H9 (cell line): ENCODE results near the gene NT5DC4. TPM values are rescaled to one million over a fixed set of nuclear protein-coding genes. Genes with fewer than 3 reads are reported as not detected.

Experiments used
- DNase-seq: peaks from one replicate; pipeline ENCODE4 v3.0.0-alpha.2; 2017
- H2AFZ ChIP-seq: one replicate; pipeline ENCODE4 v1.6.1; 2013; ENCODE audit warnings: mild to moderate bottlenecking, low read length, control low read depth, moderate library complexity
- H2AK5ac ChIP-seq: 2 replicates; pipeline ENCODE4 v1.6.1; 2013; ENCODE audit warnings: low read length, control low read depth, mixed read lengths; ENCODE audit not compliant: insufficient read length
- H2BK120ac ChIP-seq: one replicate; pipeline ENCODE4 v1.6.1; 2013; ENCODE audit warnings: low read depth, mild to moderate bottlenecking, low read length, control low read depth, inconsistent platforms; ENCODE audit not compliant: poor library complexity, severe bottlenecking
- H2BK12ac ChIP-seq: 2 replicates; pipeline ENCODE4 v1.6.1; 2013; ENCODE audit warnings: low read length, control low read depth, mixed read lengths, low read depth; ENCODE audit not compliant: insufficient read length
- H2BK15ac ChIP-seq: 2 replicates; pipeline ENCODE4 v1.6.1; 2013; ENCODE audit warnings: low read depth, low read length, control low read depth
- H2BK20ac ChIP-seq: one replicate; pipeline ENCODE4 v1.6.1; 2013; ENCODE audit warnings: low read depth, mild to moderate bottlenecking, low read length, control low read depth, inconsistent platforms; ENCODE audit not compliant: poor library complexity, severe bottlenecking
- H2BK5ac ChIP-seq: 2 replicates; pipeline ENCODE4 v1.6.1; 2013; ENCODE audit warnings: low read length, control low read depth, mixed read lengths; ENCODE audit not compliant: insufficient read length
- H3K14ac ChIP-seq: 2 replicates; pipeline ENCODE4 v1.6.1; 2013; ENCODE audit warnings: low read length, control low read depth; ENCODE audit not compliant: insufficient read depth
- H3K18ac ChIP-seq: 2 replicates; pipeline ENCODE4 v1.6.1; 2013; ENCODE audit warnings: low read depth, mild to moderate bottlenecking, mixed read lengths, low read length, control low read depth; ENCODE audit not compliant: insufficient read length
- H3K23ac ChIP-seq: 2 replicates; pipeline ENCODE4 v1.6.1; 2013; ENCODE audit warnings: low read length, control low read depth, mixed read lengths, low read depth; ENCODE audit not compliant: insufficient read length
- H3K23me2 ChIP-seq: 2 replicates; pipeline ENCODE4 v1.6.1; 2013; ENCODE audit warnings: low read depth, mild to moderate bottlenecking, mixed read lengths, low read length, control low read depth; ENCODE audit not compliant: insufficient read length, poor library complexity, severe bottlenecking
- H3K27ac ChIP-seq: 2 replicates; pipeline ENCODE4 v1.5.1; 2013; ENCODE audit warnings: low read length, control low read depth, mixed read lengths, low read depth; ENCODE audit not compliant: insufficient read length
- H3K27me3 ChIP-seq: 2 replicates; pipeline ENCODE4 v1.6.1; 2013; ENCODE audit warnings: low read length, control low read depth, inconsistent platforms; ENCODE audit not compliant: insufficient read depth
- H3K4ac ChIP-seq: 2 replicates; pipeline ENCODE4 v1.6.1; 2013; ENCODE audit warnings: low read depth, mild to moderate bottlenecking, control low read depth, inconsistent platforms, low read length, moderate library complexity
- H3K4me1 ChIP-seq: 2 replicates; pipeline ENCODE4 v1.6.1; 2013; ENCODE audit warnings: low read length, control low read depth, inconsistent platforms; ENCODE audit not compliant: insufficient read depth
- H3K4me2 ChIP-seq: 2 replicates; pipeline ENCODE4 v1.6.1; 2013; ENCODE audit warnings: low read length, control low read depth, mixed read lengths; ENCODE audit not compliant: insufficient read length, insufficient read depth
- H3K56ac ChIP-seq: 2 replicates; pipeline ENCODE4 v1.6.1; 2013; ENCODE audit warnings: low read depth, mild to moderate bottlenecking, mixed read lengths, low read length, control low read depth; ENCODE audit not compliant: insufficient read length
- H3K79me1 ChIP-seq: 2 replicates; pipeline ENCODE4 v1.6.1; 2013; ENCODE audit warnings: low read depth, mild to moderate bottlenecking, moderate library complexity, low read length, control low read depth, inconsistent platforms; ENCODE audit not compliant: insufficient read depth, poor library complexity, severe bottlenecking
- H3K79me2 ChIP-seq: 2 replicates; pipeline ENCODE4 v1.6.1; 2013; ENCODE audit warnings: low read length, control low read depth, inconsistent platforms; ENCODE audit not compliant: insufficient read depth
- H3K9ac ChIP-seq: 2 replicates; pipeline ENCODE4 v1.6.1; 2013; ENCODE audit warnings: low read length, control low read depth, mixed read lengths; ENCODE audit not compliant: insufficient read length; ENCODE audit errors: extremely low read depth
- H3K9me3 ChIP-seq: one replicate; pipeline ENCODE4 v1.6.1; 2013; ENCODE audit warnings: low read depth, low read length, inconsistent platforms; ENCODE audit not compliant: control insufficient read depth
- H3T11ph ChIP-seq: one replicate; pipeline ENCODE4 v1.6.1; 2013; ENCODE audit warnings: mild to moderate bottlenecking, low read length, control low read depth, inconsistent platforms
- H4K20me1 ChIP-seq: one replicate; pipeline ENCODE4 v1.6.1; 2013; ENCODE audit not compliant: control insufficient read depth, insufficient read length, insufficient read depth
- H4K5ac ChIP-seq: 2 replicates; pipeline ENCODE4 v1.6.1; 2013; ENCODE audit warnings: low read depth, mild to moderate bottlenecking, mixed read lengths, low read length, control low read depth; ENCODE audit not compliant: insufficient read length
- H4K8ac ChIP-seq: replicated peaks from 2 replicates; pipeline ENCODE4 v1.6.1; 2013; ENCODE audit warnings: low read length, control low read depth, mixed read lengths, low read depth; ENCODE audit not compliant: insufficient read length
- H4K91ac ChIP-seq: 2 replicates; pipeline ENCODE4 v1.6.1; 2013; ENCODE audit warnings: low read depth, mild to moderate bottlenecking, moderate library complexity, mixed read lengths, low read length, control low read depth; ENCODE audit not compliant: insufficient read length
- H3K27ac Mint-ChIP-seq, 3 experiments: 2 replicates in 2 of 3; 3 replicates in 1 of 3; pipeline ENCODE4 v1.8.0; 2020 to 2021; ENCODE audit warnings: mixed read lengths in 3 of 3, mild to moderate bottlenecking in 1 of 3, moderate library complexity in 1 of 3
- H3K27me3 Mint-ChIP-seq: 2 replicates; pipeline ENCODE4 v1.8.0; 2021; ENCODE audit warnings: low read depth, mild to moderate bottlenecking, moderate library complexity, mixed read lengths
- H3K36me3 Mint-ChIP-seq, 3 experiments: 2 replicates in 2 of 3; 3 replicates in 1 of 3; pipeline ENCODE4 v1.8.0; 2020 to 2021; ENCODE audit warnings: low read depth in 3 of 3, mixed read lengths in 3 of 3; ENCODE audit not compliant: insufficient read depth in 1 of 3
- H3K4me1 Mint-ChIP-seq, 2 experiments: 2 replicates each; pipeline ENCODE4 v1.8.0; 2020; ENCODE audit warnings: mixed read lengths in 2 of 2
- H3K4me3 Mint-ChIP-seq, 2 experiments: 2 replicates in 1 of 2; 3 replicates in 1 of 2; pipeline ENCODE4 v1.8.0; 2020 to 2021; ENCODE audit warnings: mild to moderate bottlenecking in 2 of 2, mixed read lengths in 2 of 2, moderate library complexity in 1 of 2
- H3K9me3 Mint-ChIP-seq, 2 experiments: 2 replicates in 1 of 2; 3 replicates in 1 of 2; pipeline ENCODE4 v1.8.0; 2020; ENCODE audit warnings: mild to moderate bottlenecking in 2 of 2, mixed read lengths in 2 of 2, moderate library complexity in 1 of 2
- WGBS: extraction: QIAGEN DNeasy Blood & Tissue Kit; methylation state at CpG from one replicate; pipeline ENCODE4 v1.1.7; 2013; ENCODE audit warnings: missing lambda C conversion rate, low lambda C conversion rate, mixed read lengths; ENCODE audit not compliant: insufficient read length; ENCODE audit errors: extremely low coverage; 5-methylcytosine and 5-hydroxymethylcytosine counted together
- total RNA-seq: library from RNA; stranded (reverse); gene quantifications from 2 replicates; pipeline ENCODE4 v1.2.1, GENCODE V29; 2021
- TF ChIP-seq, protein P1 (sequence below): fragments of 200-600 bp; sonication (generic); conservative IDR thresholded peaks from 3 replicates; pipeline ENCODE4 v1.8.0; 2021; ENCODE audit warnings: antibody characterized with exemption, mild to moderate bottlenecking

Gene NT5DC4
- total RNA-seq, 1 experiment from 2014 or later: not detected

DNA sequence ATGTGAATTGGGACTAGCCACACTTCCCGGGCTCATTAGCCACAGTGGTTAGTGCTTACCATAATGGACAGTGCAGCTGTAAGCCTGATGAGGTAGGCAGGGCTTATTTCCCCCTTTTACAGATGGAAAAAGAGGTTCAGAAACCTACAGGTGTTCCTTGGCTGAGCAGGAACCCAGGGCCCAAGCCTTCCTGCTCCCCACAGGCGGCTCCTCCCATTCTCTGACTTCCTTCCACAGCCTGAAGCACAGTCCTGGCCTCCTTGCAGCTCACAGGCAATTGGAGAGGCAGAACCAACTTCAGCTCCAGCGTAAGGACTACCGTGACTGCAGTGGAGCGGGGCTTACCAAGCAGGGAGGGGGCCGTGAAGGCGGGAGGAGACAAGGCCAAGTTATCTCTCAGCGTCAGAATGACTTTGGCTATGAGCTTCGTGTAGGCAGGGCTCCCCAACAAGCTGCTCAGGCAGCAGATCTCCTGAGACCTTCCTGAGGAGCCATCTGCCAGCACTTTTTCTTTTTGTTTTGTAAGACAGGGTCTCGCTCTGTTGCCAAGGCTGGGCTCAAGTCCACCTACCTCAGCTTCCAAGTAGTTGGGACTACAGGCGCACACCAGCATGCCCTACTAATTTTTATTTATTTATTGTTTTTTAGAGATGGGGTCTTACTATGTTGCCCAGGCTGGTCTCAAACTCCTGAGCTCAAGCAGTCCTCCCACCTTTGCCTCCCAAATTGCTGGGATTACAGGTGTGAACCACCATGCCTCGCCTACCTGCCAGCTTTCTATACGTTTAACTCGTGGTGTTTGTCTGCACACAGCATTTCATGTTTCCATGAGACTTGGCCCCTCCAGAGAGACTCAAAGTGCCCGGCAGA lies 34.2 kb upstream of the NT5DC4 start:
- Mint-ChIP-seq H3K9me3 (no peaks in the 10 kb centered on the region), H3K36me3 (no peaks in the 10 kb centered on the region)
- H2AFZ ChIP-seq: no peak overlapping the region

More for the DNA sequence above, 34.2 kb upstream of the NT5DC4 start:
- WGBS: no CpG with 5 or more reads among the region's 15 CpGs
- TF ChIP-seq, protein P1, sequence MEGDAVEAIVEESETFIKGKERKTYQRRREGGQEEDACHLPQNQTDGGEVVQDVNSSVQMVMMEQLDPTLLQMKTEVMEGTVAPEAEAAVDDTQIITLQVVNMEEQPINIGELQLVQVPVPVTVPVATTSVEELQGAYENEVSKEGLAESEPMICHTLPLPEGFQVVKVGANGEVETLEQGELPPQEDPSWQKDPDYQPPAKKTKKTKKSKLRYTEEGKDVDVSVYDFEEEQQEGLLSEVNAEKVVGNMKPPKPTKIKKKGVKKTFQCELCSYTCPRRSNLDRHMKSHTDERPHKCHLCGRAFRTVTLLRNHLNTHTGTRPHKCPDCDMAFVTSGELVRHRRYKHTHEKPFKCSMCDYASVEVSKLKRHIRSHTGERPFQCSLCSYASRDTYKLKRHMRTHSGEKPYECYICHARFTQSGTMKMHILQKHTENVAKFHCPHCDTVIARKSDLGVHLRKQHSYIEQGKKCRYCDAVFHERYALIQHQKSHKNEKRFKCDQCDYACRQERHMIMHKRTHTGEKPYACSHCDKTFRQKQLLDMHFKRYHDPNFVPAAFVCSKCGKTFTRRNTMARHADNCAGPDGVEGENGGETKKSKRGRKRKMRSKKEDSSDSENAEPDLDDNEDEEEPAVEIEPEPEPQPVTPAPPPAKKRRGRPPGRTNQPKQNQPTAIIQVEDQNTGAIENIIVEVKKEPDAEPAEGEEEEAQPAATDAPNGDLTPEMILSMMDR: no peak
- Histone ChIP-seq H3K23ac (no peak overlapping the region), H3K9me3 (no peaks in the 10 kb centered on the region), H3K4me2 (no peak overlapping the region), H4K8ac (no peak overlapping the region), H3T11ph (no peak overlapping the region), H3K27me3 (no peaks in the 10 kb centered on the region), H4K91ac (no peak overlapping the region), H3K79me1 (no peaks in the 10 kb centered on the region), H2BK15ac (no peak overlapping the region), H3K4ac (no peak overlapping the region), H2BK12ac (no peak overlapping the region), H2AK5ac (no peak overlapping the region), H3K56ac (no peak overlapping the region), H3K27ac (no peak overlapping the region), H4K5ac (no peak overlapping the region), H2BK20ac (no peak overlapping the region), H2BK120ac (no peak overlapping the region), H2BK5ac (no peak overlapping the region), H3K18ac (no peak overlapping the region), H3K79me2 (no peaks in the 10 kb centered on the region), H4K20me1 (no peaks in the 10 kb centered on the region), H3K14ac (no peak overlapping the region), H3K4me1 (no peaks in the 10 kb centered on the region), H3K23me2 (no peaks in the 10 kb centered on the region), H3K9ac (no peak overlapping the region)
- DNase-seq: no peak
- no peak overlapping the region for H3K4me3 Mint-ChIP-seq
- H3K27me3 Mint-ChIP-seq: peaks cover 1% of the 10 kb centered on the region; the same call in 1 of the 2 replicates
- H3K4me1 Mint-ChIP-seq: peaks cover 0 to 8% of the 10 kb centered on the region in 2 experiments; a peak in 2 of 4 replicates
- H3K27ac Mint-ChIP-seq: no peak overlapping the region; a peak in 1 of 7 replicates
